HG03520 (cell line): ENCODE data around the gene CIITA.
A peak's percentile ranks its signal among the peaks of the same experiment; 100 is the strongest.
"Not testable (repeated sequence)": the region's sequence is repeated elsewhere in the genome, so short reads cannot be mapped to it uniquely, and the experiment has no call there.

Experiments
- ATAC-seq: cut with Tn5 transposase; IDR thresholded peaks from one replicate; pipeline ENCODE4 v1.9.1; 2021; ENCODE audit warnings: mild to moderate bottlenecking, moderate library complexity; ENCODE audit not compliant: unreplicated experiment

CIITA gene, protein sequence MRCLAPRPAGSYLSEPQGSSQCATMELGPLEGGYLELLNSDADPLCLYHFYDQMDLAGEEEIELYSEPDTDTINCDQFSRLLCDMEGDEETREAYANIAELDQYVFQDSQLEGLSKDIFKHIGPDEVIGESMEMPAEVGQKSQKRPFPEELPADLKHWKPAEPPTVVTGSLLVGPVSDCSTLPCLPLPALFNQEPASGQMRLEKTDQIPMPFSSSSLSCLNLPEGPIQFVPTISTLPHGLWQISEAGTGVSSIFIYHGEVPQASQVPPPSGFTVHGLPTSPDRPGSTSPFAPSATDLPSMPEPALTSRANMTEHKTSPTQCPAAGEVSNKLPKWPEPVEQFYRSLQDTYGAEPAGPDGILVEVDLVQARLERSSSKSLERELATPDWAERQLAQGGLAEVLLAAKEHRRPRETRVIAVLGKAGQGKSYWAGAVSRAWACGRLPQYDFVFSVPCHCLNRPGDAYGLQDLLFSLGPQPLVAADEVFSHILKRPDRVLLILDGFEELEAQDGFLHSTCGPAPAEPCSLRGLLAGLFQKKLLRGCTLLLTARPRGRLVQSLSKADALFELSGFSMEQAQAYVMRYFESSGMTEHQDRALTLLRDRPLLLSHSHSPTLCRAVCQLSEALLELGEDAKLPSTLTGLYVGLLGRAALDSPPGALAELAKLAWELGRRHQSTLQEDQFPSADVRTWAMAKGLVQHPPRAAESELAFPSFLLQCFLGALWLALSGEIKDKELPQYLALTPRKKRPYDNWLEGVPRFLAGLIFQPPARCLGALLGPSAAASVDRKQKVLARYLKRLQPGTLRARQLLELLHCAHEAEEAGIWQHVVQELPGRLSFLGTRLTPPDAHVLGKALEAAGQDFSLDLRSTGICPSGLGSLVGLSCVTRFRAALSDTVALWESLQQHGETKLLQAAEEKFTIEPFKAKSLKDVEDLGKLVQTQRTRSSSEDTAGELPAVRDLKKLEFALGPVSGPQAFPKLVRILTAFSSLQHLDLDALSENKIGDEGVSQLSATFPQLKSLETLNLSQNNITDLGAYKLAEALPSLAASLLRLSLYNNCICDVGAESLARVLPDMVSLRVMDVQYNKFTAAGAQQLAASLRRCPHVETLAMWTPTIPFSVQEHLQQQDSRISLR

DNA sequence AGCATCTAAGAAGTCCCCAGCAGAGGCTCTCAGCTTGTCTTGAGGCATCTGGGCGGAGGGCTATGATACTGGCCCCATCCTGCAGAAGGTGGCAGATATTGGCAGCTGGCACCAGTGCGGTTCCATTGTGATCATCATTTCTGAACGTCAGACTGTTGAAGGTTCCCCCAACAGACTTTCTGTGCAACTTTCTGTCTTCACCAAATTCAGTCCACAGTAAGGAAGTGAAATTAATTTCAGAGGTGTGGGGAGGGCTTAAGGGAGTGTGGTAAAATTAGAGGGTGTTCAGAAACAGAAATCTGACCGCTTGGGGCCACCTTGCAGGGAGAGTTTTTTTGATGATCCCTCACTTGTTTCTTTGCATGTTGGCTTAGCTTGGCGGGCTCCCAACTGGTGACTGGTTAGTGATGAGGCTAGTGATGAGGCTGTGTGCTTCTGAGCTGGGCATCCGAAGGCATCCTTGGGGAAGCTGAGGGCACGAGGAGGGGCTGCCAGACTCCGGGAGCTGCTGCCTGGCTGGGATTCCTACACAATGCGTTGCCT is at the start of gene CIITA:
TSS of gene CIITA (plus strand) at position 404 of the 543 bp plus-strand sequence. CDS start at position 533, 129 bp downstream.
- ATAC-seq, result peak; percentile 49

DNA sequence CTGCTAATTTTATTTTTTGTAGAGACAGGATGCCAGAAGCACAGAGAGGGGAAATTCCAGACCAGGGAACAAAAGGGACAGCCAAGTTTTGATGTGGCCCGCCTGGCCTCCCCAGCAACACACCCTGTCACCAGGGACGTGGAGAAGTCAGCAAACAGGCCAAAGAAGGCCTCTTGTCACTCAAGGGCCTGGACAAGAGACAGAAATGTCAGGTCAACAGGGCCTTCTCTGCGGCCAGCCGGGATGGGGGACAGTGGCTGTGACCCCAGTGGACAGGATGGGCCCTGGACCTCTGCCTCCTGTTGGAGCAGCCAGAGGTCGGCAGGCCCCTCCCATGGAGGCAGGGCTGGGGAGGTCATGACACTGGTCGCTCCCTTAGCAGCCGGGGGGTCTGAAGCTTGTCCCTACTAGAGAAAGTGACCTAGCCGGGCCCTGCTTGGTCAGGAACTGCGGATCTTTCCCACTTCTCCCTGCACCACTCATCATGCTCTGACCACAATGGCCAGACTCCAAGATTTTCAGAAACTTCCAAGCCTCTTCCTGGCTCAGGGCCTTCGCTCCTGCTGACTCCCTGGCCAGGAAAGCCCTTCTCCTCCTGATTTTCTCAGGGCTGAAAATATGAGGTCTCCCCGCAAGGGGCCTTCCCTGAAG is 49.2 kb upstream of the CIITA start:
- no peak for ATAC-seq

DNA sequence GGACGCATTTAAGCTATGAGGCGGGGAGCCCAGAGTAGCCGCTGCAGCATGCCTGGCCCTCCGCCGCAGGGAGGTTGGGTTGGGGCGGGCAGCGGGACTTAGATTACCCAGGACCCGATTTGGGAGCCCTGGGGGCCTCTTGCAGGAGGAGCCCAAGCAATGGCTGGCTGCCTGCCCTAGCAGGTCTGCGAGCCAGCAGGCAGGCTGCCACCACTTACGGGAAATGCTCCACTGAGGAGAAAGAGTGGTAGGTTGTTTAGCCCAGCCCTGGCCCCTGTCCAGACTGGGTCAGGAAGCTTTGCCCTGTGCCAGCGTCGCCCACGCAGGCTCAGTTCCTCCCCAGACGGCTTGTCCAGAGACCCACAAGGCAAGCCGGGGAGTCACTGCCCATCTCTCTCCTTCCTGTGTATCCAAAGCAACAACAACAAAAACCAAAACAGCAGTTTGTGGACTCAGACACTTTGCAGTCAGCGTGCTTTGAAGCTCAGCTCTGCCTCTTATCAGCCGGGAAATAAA is 48.1 kb upstream of the CIITA start:
- no peak for ATAC-seq

DNA sequence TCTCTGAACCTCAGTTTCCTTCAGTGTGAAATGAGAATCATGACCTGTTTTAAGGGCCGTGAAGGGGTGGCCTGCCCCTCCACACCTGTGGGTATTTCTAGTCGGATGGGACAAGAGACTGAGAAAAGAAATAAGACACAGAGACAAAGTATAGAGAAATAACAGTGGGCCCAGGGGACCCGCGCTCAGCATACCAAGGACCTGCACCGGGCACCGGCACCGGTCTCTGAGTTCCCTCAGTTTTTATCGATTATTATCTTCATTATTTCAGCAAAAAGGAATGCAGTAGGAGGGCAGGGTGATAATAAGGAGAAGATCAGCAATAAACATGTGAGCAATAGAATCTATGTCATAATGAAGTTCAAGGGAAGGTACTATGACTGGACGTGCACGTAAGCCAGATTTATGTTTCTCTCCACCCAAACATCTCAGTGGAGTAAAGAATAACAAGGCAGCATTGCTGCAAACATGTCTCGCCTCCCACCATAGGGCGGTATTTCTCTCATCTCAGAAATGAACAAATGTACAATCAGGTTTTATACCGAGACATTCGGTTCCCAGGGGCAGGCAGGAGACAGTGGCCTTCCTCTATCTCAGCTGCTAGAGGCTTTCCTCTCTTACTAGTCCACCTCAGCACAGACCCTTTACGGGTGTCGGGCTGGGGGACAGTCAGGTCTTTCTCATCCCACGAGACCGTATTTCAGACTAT is 47.5 kb upstream of the CIITA start:
- ATAC-seq, result not testable (repeated sequence)

DNA sequence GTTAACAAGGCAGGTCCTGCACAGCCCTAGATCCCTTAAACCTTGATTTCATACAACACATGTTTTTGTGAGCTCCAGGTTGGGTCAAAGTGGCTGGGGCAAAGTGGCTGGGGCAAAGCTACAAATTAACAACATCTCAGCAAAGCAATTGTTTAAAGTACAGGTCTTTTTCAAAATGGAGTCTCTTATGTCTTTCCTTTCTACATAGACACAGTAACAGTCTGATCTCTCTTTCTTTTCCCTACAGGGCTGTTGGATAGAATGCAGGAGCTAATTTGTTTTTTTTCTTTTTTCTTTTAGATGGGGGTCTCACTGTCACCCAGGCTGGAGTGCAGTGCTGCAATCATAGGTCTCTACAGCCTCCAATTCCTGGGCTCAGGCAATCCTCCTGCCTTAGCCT is 46.8 kb upstream of the CIITA start:
- ATAC-seq, result not testable (repeated sequence)

DNA sequence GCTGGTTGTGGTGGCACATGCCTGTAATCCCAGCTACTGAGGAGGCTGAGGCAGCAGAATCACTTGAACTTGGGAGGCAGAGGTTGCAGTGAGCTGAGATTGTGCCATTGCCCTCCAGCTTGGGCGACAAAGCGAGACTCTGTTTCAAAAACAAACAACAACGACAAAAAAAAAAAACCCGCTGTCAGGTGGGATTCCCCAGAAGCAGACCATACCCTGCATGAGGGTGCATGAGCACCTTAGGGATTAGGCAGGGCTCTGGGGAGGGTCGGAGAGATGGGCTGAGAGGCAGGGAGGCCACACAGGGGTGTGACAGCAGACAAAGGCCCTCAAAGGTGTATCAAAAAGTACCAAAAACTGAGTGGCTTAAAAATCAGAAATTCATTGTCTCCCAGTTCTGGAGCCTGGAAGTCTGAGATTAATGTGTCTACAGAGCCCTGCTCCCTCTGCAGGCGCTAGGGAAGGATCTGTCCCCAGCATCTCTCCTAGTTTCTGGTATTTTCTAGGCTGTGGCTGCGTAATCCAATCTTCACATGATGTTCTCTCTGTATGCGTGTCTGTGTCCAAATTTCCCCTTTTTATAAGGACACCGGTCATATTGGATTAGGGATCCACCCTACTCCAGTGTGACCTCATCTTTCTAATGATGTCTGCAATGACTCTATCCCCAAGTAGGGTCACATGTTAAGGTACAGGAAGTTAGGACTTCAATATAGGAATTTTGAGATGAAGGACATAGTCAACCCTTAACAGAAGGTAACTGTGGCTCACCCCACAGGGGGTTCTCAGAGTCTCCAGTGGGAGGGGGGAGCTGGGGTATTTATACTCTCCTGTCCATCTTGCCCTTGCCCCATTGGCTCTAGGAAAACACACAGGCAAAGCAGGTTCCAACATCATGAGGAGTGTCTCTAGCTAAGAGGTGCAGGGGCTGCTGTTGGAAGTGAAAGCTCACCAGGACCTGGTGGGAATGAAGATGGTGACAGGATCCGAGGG is 44.8 kb upstream of the CIITA start:
- ATAC-seq, result no peak

DNA sequence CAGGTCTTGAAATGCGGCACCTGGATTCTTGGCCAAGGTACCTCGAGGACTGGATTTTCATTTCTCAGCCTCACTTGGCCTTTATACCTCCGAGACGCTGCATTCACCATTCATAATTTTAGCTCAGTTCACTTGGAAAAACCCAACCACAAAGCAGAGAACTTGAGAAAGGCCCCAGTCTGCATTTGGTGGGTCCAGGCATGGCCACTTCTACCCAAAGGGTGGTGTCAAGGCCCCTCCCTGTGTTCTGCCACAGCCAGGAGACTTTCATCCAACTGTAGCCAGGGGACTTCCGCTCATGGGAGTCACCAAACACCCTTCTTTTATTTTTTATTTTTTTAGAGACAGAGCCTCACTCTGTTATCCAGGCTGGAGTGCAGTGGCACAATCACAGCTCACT is 43.7 kb upstream of the CIITA start:
- ATAC-seq, result no peak

DNA sequence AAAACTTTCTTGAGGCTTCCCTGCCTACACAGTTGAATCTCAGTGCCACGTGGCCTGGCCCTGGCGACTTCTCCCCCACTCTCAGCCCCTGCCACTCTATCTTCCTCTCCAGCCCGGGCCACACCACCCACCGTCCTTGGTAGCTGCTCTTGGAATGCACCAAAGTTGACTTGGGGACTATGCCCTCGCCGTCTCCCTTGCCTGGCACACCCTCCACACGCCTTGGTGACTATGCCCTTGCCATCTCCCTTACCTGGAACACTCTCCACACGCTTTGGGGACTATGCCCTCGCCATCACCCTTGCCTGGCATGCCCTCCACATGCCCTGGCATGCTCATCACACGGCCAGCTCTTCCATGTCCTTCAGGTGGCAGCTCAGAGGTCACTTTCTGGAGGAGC is 42.9 kb upstream of the CIITA start:
- no peak for ATAC-seq

DNA sequence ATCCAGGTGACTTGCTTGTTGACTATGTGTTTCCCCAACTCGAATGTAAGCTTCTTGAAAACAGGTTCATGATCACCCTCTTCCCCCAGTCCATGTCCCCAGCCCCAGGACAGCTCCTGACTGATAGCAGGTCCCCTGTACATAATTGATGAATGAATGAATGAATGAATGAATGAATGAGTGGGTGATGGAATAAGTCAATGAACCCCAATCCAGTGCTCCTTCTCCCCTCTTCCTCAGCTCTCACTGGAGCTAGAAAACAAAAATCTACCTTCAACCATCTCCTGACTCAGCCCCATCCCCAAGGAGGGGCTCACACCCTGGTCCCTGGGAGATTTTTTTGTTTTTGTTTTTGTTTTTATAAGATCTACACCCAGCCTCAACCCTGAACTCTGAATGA is 42.2 kb upstream of the CIITA start:
- no peak for ATAC-seq

DNA sequence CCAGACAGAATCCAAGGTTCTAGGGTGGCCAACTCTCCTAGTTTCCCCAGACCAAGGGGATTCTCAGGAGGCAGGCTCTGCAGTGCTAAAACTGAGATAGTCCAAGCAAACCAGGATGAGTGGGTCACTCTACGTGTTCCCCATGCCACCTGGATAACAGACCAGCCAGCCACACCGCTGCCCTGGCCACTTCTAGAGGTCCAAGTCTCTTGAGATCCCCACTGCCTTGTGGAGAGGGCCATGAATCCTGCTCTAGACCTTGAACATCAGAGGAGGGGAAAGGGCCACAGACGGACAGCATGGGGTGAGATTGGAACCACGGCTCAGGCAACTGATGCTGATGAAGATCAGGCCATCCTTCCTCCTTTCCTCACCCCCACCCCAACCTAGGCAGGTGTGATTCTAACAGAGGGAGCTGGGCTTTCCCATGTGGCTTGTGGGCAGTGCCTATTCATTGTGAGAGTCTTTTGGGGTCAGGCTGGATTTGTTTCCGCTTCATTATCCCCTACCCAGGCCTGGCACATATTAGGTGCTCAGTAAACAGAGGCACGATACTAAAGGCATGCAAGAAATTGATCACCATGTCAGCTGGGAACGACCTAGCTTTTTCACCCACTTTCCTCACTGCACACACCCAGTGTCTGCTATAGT is 41.6 kb upstream of the CIITA start:
- ATAC-seq, result no peak

DNA sequence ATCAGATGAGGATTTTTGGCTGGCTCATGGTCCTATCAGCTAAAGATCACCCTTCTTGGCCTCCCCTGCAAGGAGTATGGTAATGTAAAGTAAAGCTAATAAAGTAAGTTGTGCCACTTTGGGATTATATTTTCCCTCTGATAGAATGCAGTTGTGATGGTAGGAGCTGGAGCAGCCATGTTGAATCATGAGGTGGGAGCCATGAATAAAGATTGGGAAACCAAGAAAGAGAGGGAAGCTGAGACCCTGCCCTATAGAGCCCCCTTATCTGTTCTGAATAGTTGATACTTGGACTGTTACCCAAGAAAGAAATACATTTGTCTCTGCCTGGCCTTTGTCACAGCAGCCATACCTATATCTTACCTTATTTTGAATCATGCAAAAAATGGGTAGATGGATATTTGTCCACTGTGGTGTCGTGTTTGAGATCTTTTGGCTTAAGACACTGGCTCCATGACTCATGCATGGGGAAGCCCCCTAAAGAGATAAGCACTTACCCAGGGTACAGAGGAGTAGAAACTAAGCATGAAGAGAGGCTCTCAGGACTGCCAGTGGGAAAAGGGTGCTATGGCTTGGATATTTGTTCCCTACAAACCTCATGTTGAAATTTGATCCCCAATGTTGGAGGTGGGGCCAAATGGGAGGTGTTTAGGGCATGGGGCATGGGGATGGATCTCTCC is 40.7 kb upstream of the CIITA start:
- no peak for ATAC-seq

DNA sequence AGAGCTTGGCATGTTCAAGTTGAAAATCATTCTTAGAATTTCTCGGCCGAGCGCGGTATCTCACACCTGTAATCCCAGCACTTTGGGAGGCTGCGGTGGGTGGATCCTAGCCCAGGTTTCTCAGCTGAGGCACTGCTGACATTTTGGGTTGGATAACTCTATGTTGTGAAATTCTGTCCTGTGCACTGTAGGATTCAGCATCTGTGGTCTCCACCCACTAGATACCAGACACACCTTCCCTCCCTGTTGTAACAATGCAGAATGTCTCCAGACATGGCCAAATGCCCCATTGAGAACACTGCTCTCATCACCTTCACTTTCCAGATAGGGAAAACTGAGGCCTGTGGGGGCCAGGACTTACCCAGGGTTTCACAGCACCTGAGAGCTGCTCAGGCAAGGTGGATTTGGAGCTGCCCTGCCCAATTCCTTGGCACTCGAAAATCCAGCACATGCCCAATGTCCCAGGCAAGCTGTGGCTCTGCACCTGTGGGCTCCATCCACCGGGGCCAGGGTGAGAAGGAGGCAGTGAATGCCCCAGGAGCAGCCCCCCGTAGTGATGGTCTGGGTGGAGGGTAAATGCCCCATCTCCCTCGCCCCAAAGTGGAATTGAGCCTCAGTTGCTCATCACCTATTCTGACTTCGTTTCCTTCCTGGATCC is 38.3 kb upstream of the CIITA start:
- no peak for ATAC-seq

DNA sequence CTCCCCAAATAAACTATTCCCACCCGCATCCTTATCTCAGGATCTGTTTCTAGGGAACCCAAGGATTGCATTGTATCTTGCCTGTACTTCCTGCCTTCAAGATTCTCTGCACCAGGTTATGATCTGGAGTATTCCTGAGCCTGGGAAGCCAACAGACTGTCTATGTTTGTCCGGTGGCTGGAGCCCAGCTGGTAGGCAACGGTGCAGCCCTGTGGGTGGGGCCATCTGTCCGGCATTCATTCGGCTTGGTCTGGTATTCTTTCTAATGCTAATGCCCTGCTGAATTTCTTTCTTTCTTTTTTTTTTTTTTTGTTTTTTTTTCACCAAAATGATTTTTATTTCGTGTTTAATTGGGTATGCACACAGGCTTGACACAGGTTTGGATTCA is 37.7 kb upstream of the CIITA start:
- ATAC-seq, result no peak

DNA sequence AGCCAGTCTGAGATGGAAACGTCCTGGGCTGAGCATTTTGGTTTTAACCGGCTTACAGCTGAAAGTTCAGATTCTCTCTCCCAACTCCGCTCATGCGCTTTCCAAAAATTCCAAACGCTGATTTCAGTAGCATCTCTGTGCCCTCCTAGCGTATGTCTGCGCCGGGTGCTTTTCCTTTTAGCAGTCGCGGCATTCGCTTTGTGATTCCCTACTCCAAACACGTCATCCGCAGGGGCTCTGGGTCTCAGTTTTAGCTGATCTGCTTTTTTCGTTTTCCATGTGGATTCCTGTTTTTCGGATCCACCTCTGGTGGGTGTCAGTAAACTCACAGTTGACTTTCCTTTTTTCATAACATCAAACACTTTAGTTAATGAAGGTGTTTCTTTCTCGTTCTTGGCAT is 36.3 kb upstream of the CIITA start:
- ATAC-seq, result no peak

DNA sequence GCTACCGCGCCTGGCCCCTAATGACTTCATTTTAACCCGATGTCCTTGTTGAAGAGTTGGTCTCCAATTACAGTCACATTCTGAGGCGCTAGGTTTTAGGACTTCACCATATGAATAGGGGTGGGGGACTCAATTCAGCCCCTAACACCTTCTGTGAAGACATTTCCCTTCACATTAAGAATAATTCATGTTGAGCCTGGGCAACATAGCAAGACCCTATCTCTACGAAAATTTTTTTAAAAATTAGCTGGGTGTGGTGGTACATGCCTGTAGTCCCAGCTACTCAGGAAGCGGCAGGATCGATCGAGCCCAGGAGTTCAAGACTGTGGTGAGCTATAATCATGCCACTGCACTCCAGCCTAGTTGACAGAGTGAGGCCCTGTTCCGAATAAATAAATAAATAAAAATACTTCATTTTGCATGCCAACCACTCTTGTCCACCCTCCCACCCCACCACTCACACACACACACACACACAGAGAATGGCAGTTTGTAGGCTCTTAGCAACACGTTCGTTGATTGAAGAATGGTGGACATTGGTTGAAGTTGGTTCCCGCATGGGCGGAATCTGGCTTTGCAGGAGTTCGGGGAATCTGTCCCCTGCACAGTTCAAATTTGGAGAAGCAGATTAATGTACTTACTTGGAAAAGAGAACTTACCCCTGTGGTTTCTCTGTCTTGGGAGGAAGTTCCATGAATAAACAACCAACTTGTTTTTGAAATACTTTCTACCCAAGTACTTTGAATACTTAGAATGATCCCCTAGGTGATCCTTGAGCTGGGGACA is 30.6 kb upstream of the CIITA start:
- ATAC-seq, result no peak

DNA sequence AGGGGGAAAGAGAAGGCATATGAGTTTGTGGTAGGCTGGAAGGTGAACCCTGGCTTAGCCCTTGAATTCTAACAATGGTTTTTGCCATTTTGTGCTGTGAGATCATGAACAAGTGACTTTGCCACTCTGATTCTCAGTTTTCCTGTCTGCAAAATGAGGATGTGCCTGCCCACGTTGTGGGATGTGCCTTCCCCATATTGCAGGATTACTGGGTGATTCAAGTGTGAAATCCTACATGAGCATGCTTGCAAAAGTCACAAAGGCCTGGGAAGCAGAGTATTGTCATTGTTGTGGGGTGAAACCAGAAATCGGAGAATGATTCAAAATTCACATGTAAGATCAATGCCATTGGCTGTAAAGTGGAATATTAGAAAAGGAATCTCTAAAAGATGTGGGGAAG is 29.8 kb upstream of the CIITA start:
- ATAC-seq, result no peak
